Gastroesophageal sphincter (tissue), 4 donors: ENCODE results near the gene GNPAT. TPM values are rescaled to one million over a fixed set of nuclear protein-coding genes. Genes with fewer than 3 reads are reported as not detected.

Experiments
- ATAC-seq: fragments of 150-250 bp; one replicate; pipeline ENCODE4 v1.9.1; 2016; ENCODE audit warnings: mild to moderate bottlenecking, moderate library complexity
- H3K27ac ChIP-seq, 4 donors: fragments of 200-600 bp; sonication (generic) in 3 of 4; 1 replicate in 3 of 4; 2 replicates in 1 of 4; pipeline ENCODE4 v1.5.1; 2016 to 2019
- H3K27me3 ChIP-seq: fragments of 200-600 bp; sonication (generic); one replicate; pipeline ENCODE4 v1.5.1; 2019
- H3K36me3 ChIP-seq, 2 donors: fragments of 200-600 bp; sonication (generic); one replicate each; pipeline ENCODE4 v1.5.1; 2019; ENCODE audit warnings: control low read depth in 1 of 2
- H3K4me1 ChIP-seq, 3 donors: fragments of 200-600 bp; sonication (generic); 1 replicate in 2 of 3; 2 replicates in 1 of 3; pipeline ENCODE4 v1.5.1; 2016 to 2019; ENCODE audit warnings: control low read depth in 2 of 3
- H3K4me3 ChIP-seq, 2 donors: fragments of 200-600 bp; sonication (generic); one replicate each; pipeline ENCODE4 v1.5.1; 2019; ENCODE audit warnings: mild to moderate bottlenecking in 1 of 2, moderate library complexity in 1 of 2
- H3K9me3 ChIP-seq, 3 donors: fragments of 200-600 bp; sonication (generic); one replicate each; pipeline ENCODE4 v1.5.1; 2017 to 2019; ENCODE audit warnings: control low read depth in 2 of 3
- EP300 ChIP-seq: sonication (generic); formaldehyde crosslinking; IDR thresholded peaks from one replicate; pipeline ENCODE4 v1.6.1; 2017; ENCODE audit warnings: antibody characterized with exemption, mild to moderate bottlenecking
- POLR2A ChIP-seq, 2 donors: fragments of 450-650 bp; IDR thresholded peaks; one replicate each; pipeline ENCODE4 v1.6.1; 2017; ENCODE audit warnings: antibody characterized with exemption in 2 of 2, mild to moderate bottlenecking in 2 of 2, moderate library complexity in 1 of 2
- POLR2AphosphoS5 ChIP-seq: sonication (generic); formaldehyde crosslinking; IDR thresholded peaks from one replicate; pipeline ENCODE4 v1.6.1; 2017; ENCODE audit warnings: antibody characterized with exemption
- WGBS, 2 donors: methylation state at CpG; one replicate each; pipeline ENCODE4 v1.1.5; 2018; ENCODE audit warnings: low coverage in 1 of 2; 5-methylcytosine and 5-hydroxymethylcytosine counted together
- total RNA-seq, 4 donors: library from RNA; depleted of rRNA; stranded (reverse); fragments of >200 nt; gene quantifications; one replicate each; pipeline ENCODE4 v1.1.0, GENCODE V29; 2016
- TF ChIP-seq, protein P1 (sequence below), 4 experiments: fragments of 200-600 bp in 2 of 4; fragments of 450-650 bp in 2 of 4; sonication (generic) in 1 of 4; IDR thresholded peaks; one replicate each; pipeline ENCODE4 v1.5.1; 2017 to 2019; ENCODE audit warnings: antibody characterized with exemption in 4 of 4, mild to moderate bottlenecking in 2 of 4, moderate library complexity in 2 of 4

GNPAT gene
- total RNA-seq, 4 donors from 2014 or later, result 43.8 to 74.5 (median 57.7) TPM

DNA sequence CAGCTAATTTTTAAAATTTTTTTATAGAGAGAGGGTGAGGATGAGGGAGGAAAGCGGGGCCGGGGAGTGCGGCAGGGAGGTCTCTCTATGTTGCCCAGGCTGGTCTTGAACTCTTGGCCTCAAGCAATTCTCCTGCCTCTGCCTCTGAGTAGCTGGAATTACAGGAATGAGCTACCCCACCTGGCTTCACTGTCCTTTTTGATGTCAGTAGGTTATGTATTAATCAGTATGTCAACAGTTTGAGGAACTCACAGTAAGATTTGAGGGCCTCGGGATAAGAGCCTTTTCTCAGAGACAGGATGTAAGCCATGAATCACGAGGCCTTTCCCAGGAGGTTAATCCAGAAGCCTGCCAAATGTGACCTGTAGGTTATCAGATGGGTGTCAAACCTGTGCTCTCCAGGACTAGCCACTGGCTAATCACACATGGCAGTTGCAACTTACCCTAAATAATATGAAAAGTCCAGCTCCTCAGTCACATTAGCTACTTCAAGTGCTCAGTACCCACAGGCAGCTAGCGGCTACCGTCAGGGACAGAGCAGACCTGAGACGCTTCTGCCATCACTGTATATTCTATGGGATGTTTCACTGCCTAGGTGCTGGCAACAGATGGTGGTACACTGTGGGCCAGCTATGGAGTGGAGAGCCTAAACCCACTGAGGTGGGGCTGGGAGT lies 46.0 kb upstream of the GNPAT start:
- peaks cover 74% of the 10 kb centered on the region for H3K27me3 ChIP-seq
- H3K4me3 ChIP-seq, result no peak overlapping the region
- TF ChIP-seq, protein P1, sequence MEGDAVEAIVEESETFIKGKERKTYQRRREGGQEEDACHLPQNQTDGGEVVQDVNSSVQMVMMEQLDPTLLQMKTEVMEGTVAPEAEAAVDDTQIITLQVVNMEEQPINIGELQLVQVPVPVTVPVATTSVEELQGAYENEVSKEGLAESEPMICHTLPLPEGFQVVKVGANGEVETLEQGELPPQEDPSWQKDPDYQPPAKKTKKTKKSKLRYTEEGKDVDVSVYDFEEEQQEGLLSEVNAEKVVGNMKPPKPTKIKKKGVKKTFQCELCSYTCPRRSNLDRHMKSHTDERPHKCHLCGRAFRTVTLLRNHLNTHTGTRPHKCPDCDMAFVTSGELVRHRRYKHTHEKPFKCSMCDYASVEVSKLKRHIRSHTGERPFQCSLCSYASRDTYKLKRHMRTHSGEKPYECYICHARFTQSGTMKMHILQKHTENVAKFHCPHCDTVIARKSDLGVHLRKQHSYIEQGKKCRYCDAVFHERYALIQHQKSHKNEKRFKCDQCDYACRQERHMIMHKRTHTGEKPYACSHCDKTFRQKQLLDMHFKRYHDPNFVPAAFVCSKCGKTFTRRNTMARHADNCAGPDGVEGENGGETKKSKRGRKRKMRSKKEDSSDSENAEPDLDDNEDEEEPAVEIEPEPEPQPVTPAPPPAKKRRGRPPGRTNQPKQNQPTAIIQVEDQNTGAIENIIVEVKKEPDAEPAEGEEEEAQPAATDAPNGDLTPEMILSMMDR (IDR thresholded peaks at IDR 0.05), result no peak
- no peak for TF ChIP-seq EP300
- peaks cover 0 to 4% (median 0%) of the 10 kb centered on the region in 3 donors for H3K9me3 ChIP-seq
- 78 to 87% methylated on average over 3 to 5 of the region's 8 CpGs for WGBS, 2 donors
- no peak overlapping the region for H3K27ac ChIP-seq
- peaks cover 0 to 6% (median 0%) of the 10 kb centered on the region in 3 donors for H3K4me1 ChIP-seq
- H3K36me3 ChIP-seq, result no peaks in the 10 kb centered on the region
- no peak for ATAC-seq

DNA sequence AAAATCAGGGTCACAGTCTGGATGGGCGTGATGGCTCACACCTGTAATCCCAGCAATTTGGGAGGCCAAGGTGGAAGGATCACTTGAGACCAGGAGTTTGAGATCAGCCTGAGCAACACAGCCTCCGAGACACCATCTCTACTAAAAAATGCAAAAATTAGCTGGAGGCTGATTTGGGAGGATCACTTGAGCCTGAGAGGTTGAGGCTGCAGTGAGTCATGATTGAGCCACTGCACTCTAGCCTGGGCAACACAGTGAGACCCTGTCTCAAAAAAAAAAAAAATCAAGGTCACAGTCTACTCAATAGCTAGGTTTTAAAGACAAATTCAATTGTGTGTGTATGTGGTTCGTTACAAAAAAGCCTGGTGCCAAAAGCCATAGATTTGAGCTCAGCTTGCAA lies 44.7 kb upstream of the GNPAT start:
- Histone ChIP-seq H3K27me3 (peaks cover 69% of the 10 kb centered on the region), H3K36me3 (no peaks in the 10 kb centered on the region), H3K9me3 (no peaks in the 10 kb centered on the region), H3K27ac (no peak overlapping the region), H3K4me3 (no peak overlapping the region), H3K4me1 (peaks cover 0 to 6% (median 0%) of the 10 kb centered on the region in 3 donors)
- 67% methylated on average over 3 of the region's 3 CpGs; no CpG with 5 or more reads in 1 of the 2 donors for WGBS, 2 donors
- no peak for ATAC-seq
- TF ChIP-seq EP300 (no peak), POLR2A (IDR thresholded peaks at IDR 0.05) (no peak), POLR2AphosphoS5 (no peak)
- TF ChIP-seq, protein P1 (IDR thresholded peaks at IDR 0.05), result no peak

DNA sequence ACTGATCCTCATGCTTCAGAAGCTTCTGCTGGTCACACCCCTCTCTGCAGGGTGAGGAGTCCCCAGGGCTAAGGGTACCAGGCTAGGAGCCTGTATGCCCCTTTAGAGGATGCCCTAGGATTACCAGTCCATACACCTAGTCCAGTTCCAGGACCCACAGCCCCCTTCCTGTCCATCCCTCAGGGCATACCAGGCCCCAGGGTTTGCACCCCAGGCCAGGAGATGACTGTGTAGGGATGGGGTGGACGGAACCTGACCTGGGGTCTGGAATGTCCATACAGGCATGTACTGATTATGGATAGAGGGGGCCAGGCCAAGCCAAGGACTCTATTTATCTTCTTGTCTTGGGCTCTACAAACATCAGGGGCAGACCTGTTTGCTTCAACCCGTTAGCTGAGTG lies 44.3 kb upstream of the GNPAT start:
- H3K4me1 ChIP-seq, result peaks cover 0 to 6% (median 0%) of the 10 kb centered on the region in 3 donors
- H3K36me3 ChIP-seq, result no peaks in the 10 kb centered on the region
- H3K27me3 ChIP-seq, result peaks cover 73% of the 10 kb centered on the region
- H3K27ac ChIP-seq, result no peak overlapping the region
- H3K4me3 ChIP-seq, result no peak overlapping the region
- ATAC-seq, result no peak
- H3K9me3 ChIP-seq, result no peaks in the 10 kb centered on the region
- WGBS, 2 donors, result 83% methylated on average over 1 of the region's 2 CpGs; no CpG with 5 or more reads in 1 of the 2 donors
- TF ChIP-seq, protein P1 (IDR thresholded peaks at IDR 0.05), result no peak
- TF ChIP-seq POLR2A (IDR thresholded peaks at IDR 0.05) (no peak), POLR2AphosphoS5 (no peak), EP300 (no peak)

DNA sequence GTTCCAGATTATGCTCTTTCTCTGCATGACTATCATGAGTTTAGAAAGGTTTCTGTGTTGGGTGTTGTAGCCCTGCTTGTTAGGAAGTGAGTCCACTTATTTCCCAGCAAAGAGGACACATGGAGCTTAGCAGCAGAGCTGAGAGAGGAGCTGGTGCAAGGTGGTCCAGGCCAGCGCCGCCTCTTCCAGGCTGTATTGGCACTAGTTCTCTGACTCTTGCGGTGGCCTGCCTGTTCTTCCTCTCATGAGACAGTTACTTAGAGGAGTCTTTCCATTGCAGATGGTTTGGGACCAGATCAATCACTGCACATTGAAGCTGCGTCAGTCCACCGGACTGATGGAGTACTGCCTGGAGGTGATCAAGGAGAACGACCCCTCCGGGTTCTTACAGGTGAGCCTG lies 41.1 kb upstream of the GNPAT start:
- 94 to 100% methylated on average over 2 to 3 of the region's 7 CpGs for WGBS, 2 donors
- H3K4me3 ChIP-seq, result no peak overlapping the region
- H3K27me3 ChIP-seq, result peaks cover 78% of the 10 kb centered on the region

More for the DNA sequence above, 41.1 kb upstream of the GNPAT start:
- no peaks in the 10 kb centered on the region for H3K36me3 ChIP-seq
- no peaks in the 10 kb centered on the region for H3K9me3 ChIP-seq
- ATAC-seq, result no peak
- no peaks in the 10 kb centered on the region for H3K4me1 ChIP-seq
- no peak for TF ChIP-seq POLR2AphosphoS5
- TF ChIP-seq POLR2A (IDR thresholded peaks at IDR 0.05), result no peak
- TF ChIP-seq, protein P1 (IDR thresholded peaks at IDR 0.05), result no peak
- TF ChIP-seq EP300, result no peak
- H3K27ac ChIP-seq, result no peak overlapping the region
